HepG2 (cell line): ENCODE data around the gene LY6G5B. TPM values are rescaled to one million over a fixed set of nuclear protein-coding genes. Genes with fewer than 3 reads are reported as not detected.
A peak's percentile ranks its signal among the peaks of the same experiment; 100 is the strongest.

ENCODE experiments used
- ATAC-seq: fragments of 200-7000 bp; cut with Tn5 transposase; 3 replicates; pipeline ENCODE4 v1.9.1; 2020; ENCODE audit warnings: mild to moderate bottlenecking, moderate library complexity
- BruUV-seq: library from RNA; stranded (reverse); fragments of 400-500 nt; replicated peaks from 2 replicates; lab custom pipeline; 2021; lab: Mats Ljungman, UMichigan
- CTCF ChIA-PET: fragments of 300-600 bp; formaldehyde crosslinking; extraction: SDS; loops from one replicate; lab custom pipeline; 2021; ENCODE audit warnings: low total read pairs, inconsistent platforms, low intra/inter-chr PET ratio; lab: Yijun Ruan, JAX
- POLR2A ChIA-PET: fragments of 350-600 bp; sonication (Branson Sonifier 250); formaldehyde crosslinking; loops from one replicate; lab custom pipeline; 2020; ENCODE audit warnings: antibody characterized with exemption, inconsistent platforms; lab: Yijun Ruan, JAX
- DNase-seq: peaks from one replicate; pipeline ENCODE4 v3.0.0-alpha.2; 2015; ENCODE audit warnings: low spot score
- FAIRE-seq: peaks from 3 replicates; lab custom pipeline; 2011; peaks lifted over from hg19 to GRCh38; lab: Jason Lieb, UNC
- H2AFZ ChIP-seq: one replicate; pipeline ENCODE4 v1.6.1; 2011; ENCODE audit warnings: low read length, inconsistent platforms
- H3K27ac ChIP-seq: fragments of 300-600 bp; 3 replicates; pipeline ENCODE4 v1.8.0; 2011; ENCODE audit warnings: mixed run types, mild to moderate bottlenecking, mixed read lengths, low read length, inconsistent platforms; ENCODE audit not compliant: insufficient read depth; ENCODE audit errors: extremely low read length
- H3K27me3 ChIP-seq, 2 experiments: fragments of 200-600 bp in 1 of 2; 2 replicates in 1 of 2; 3 replicates in 1 of 2; pipeline versions ENCODE4 v1.6.0 to v1.8.0; 2011; ENCODE audit warnings: low read length in 2 of 2, mild to moderate bottlenecking in 2 of 2, moderate library complexity in 2 of 2, inconsistent platforms in 1 of 2; ENCODE audit not compliant: insufficient read depth in 2 of 2, control insufficient read depth in 1 of 2
- H3K36me3 ChIP-seq, 2 experiments: fragments of 200-600 bp in 1 of 2; replicated peaks in 1 of 2; 2 replicates in 1 of 2; 3 replicates in 1 of 2; pipeline versions ENCODE4 v1.5.1 to v1.8.0; 2011; ENCODE audit warnings: low read length in 2 of 2, inconsistent platforms in 1 of 2; ENCODE audit not compliant: insufficient read depth in 2 of 2, control insufficient read depth in 1 of 2
- H3K4me1 ChIP-seq: 2 replicates; pipeline ENCODE4 v1.5.1; 2012; ENCODE audit warnings: low read length, inconsistent platforms; ENCODE audit not compliant: insufficient read depth
- H3K4me2 ChIP-seq: 2 replicates; pipeline ENCODE4 v1.6.0; 2011; ENCODE audit warnings: low read depth, low read length, inconsistent platforms
- H3K4me3 ChIP-seq, 3 experiments: fragments of 200-600 bp in 1 of 3; sonication (generic), shearing (Covaris generic) in 1 of 3; replicated peaks in 1 of 3; 2 replicates each; pipeline ENCODE4 v1.5.1; 2011 to 2016; ENCODE audit warnings: low read length in 3 of 3, inconsistent platforms in 2 of 3, low read depth in 2 of 3, mild to moderate bottlenecking in 2 of 3, control low read depth in 1 of 3, mixed read lengths in 1 of 3; ENCODE audit not compliant: insufficient read depth in 1 of 3
- H3K79me2 ChIP-seq: one replicate; pipeline ENCODE4 v1.6.1; 2011; ENCODE audit warnings: low read length, inconsistent platforms; ENCODE audit not compliant: insufficient read depth
- H3K9ac ChIP-seq: 2 replicates; pipeline ENCODE4 v1.6.0; 2011; ENCODE audit warnings: mild to moderate bottlenecking, low read depth, low read length, inconsistent platforms; ENCODE audit not compliant: insufficient read depth
- H3K9me3 ChIP-seq: 2 replicates; pipeline ENCODE4 v1.5.1; 2012; ENCODE audit warnings: mild to moderate bottlenecking, low read length
- H4K20me1 ChIP-seq: 2 replicates; pipeline ENCODE4 v1.6.0; 2011; ENCODE audit warnings: inconsistent platforms, mild to moderate bottlenecking, low read length, moderate library complexity; ENCODE audit not compliant: insufficient read depth
- ARNT ChIP-seq: fragments of 450-650 bp; IDR thresholded peaks from 2 replicates; pipeline ENCODE4 v1.6.1; 2017
- CBX1 ChIP-seq: IDR thresholded peaks from one replicate; pipeline ENCODE4 v1.6.1; 2016; ENCODE audit warnings: antibody characterized with exemption, low read depth
- HNRNPL ChIP-seq: fragments of 200-400 bp; formaldehyde crosslinking; IDR thresholded peaks from 2 replicates; pipeline ENCODE4 v1.6.1; 2017; ENCODE audit warnings: mild to moderate bottlenecking, low read depth, low read length
- KLF16 ChIP-seq, 2 experiments: sonication (generic) in 1 of 2; formaldehyde crosslinking in 1 of 2; IDR thresholded peaks; 2 replicates each; pipeline versions ENCODE4 v1.6.1 to v1.8.0; 2016 to 2023; ENCODE audit warnings: missing genetic modification reagents in 2 of 2, missing compliant biosample characterization in 1 of 2
- MEIS2 ChIP-seq: sonication (generic); formaldehyde crosslinking; IDR thresholded peaks from 2 replicates; pipeline ENCODE4 v1.9.0; 2021; ENCODE audit warnings: mild to moderate bottlenecking, missing genetic modification reagents
- NFE2L1 ChIP-seq: sonication (generic); formaldehyde crosslinking; IDR thresholded peaks from 2 replicates; pipeline ENCODE4 v1.4.0; 2020; ENCODE audit warnings: missing genetic modification reagents, mild to moderate bottlenecking, borderline replicate concordance
- SAFB2 ChIP-seq: sonication (generic); formaldehyde crosslinking; IDR thresholded peaks from 2 replicates; pipeline ENCODE4 v1.5.1; 2020; ENCODE audit warnings: missing genetic modification reagents, low read depth, mild to moderate bottlenecking, borderline replicate concordance
- TAF15 ChIP-seq: fragments of 200-400 bp; formaldehyde crosslinking; IDR thresholded peaks from one replicate; pipeline ENCODE4 v1.6.1; 2018; ENCODE audit warnings: mild to moderate bottlenecking, low read depth, low read length; ENCODE audit not compliant: poor library complexity, severe bottlenecking
- TBX3 ChIP-seq: fragments of 450-650 bp; IDR thresholded peaks from 2 replicates; pipeline ENCODE4 v1.6.1; 2017; ENCODE audit warnings: antibody characterized with exemption, mild to moderate bottlenecking, inconsistent platforms, borderline replicate concordance
- TFDP2 ChIP-seq: sonication (generic); formaldehyde crosslinking; IDR thresholded peaks from 2 replicates; pipeline ENCODE4 v1.4.0; 2020; ENCODE audit warnings: missing genetic modification reagents
- ZBTB20 ChIP-seq: sonication (generic); formaldehyde crosslinking; IDR thresholded peaks from 2 replicates; pipeline ENCODE4 v1.8.1; 2023; ENCODE audit warnings: missing genetic modification reagents, low read depth, mild to moderate bottlenecking, borderline replicate concordance
- ZNF235 ChIP-seq: sonication (generic); formaldehyde crosslinking; IDR thresholded peaks from 2 replicates; pipeline ENCODE4 v1.8.1; 2023; ENCODE audit warnings: mild to moderate bottlenecking, missing genetic modification reagents, borderline replicate concordance
- ZNF329 ChIP-seq: sonication (generic); formaldehyde crosslinking; IDR thresholded peaks from 2 replicates; pipeline ENCODE4 v1.9.0; 2021; ENCODE audit warnings: low read depth, mild to moderate bottlenecking, missing genetic modification reagents
- ZNF337 ChIP-seq: sonication (generic); formaldehyde crosslinking; IDR thresholded peaks from 2 replicates; pipeline ENCODE4 v1.5.1; 2020; ENCODE audit warnings: missing genetic modification reagents, low read depth, mild to moderate bottlenecking, borderline replicate concordance
- ZNF609 ChIP-seq: sonication (generic); formaldehyde crosslinking; IDR thresholded peaks from 2 replicates; pipeline ENCODE4 v1.4.0; 2020; ENCODE audit warnings: mild to moderate bottlenecking, missing genetic modification reagents, borderline replicate concordance
- ZNF615 ChIP-seq: sonication (generic); formaldehyde crosslinking; IDR thresholded peaks from 2 replicates; pipeline ENCODE4 v1.5.0; 2020; ENCODE audit warnings: mild to moderate bottlenecking, missing genetic modification reagents, borderline replicate concordance
- ZNF780A ChIP-seq: sonication (generic); formaldehyde crosslinking; IDR thresholded peaks from 2 replicates; pipeline ENCODE4 v1.8.0; 2022; ENCODE audit warnings: mild to moderate bottlenecking, missing genetic modification reagents, moderate library complexity
- ZSCAN9 ChIP-seq: IDR thresholded peaks from 2 replicates; pipeline ENCODE4 v1.6.1; 2016; ENCODE audit warnings: borderline replicate concordance
- WGBS: methylation state at CpG from one replicate; pipeline ENCODE4 v1.1.6; 2017; ENCODE audit warnings: low lambda C conversion rate; 5-methylcytosine and 5-hydroxymethylcytosine counted together
- in situ Hi-C: cut with HindIII; loops from 2 replicates; pipeline ENCODE4 v1.10.0; 2017; ENCODE audit warnings: low pct_unique_long_range_greater_than_20kb; ENCODE audit not compliant: extremely low pct_ligation_motif_present
- intact Hi-C: fragments of 100-400 bp; cut with micrococcal nuclease; formaldehyde crosslinking; loops from one replicate; pipeline ENCODE4 v1.10.0; 2022; ENCODE audit not compliant: unreplicated experiment
- polyA plus RNA-seq, 8 experiments: library from polyadenylated mRNA; depleted of rRNA in 3 of 8; stranded (reverse) in 7 of 8; unstranded in 1 of 8; fragments of >200 nt; fragmentation: Illumina TruSeq in 4 of 8; extraction: Trizol in 4 of 8; gene quantifications; 2 replicates each; pipeline versions ENCODE4 v1.2.1 to v1.2.3, GENCODE V29; 2011 to 2016; ENCODE audit warnings: low read depth in 4 of 8, missing spikeins in 1 of 8, mixed read lengths in 1 of 8; ENCODE audit not compliant: insufficient read depth in 1 of 8
- total RNA-seq, 5 experiments: library from RNA; depleted of rRNA; stranded (reverse); fragments of >200 nt; fragmentation: Illumina TruSeq; extraction: Trizol; gene quantifications; 2 replicates each; pipeline ENCODE4 v1.2.3, GENCODE V29; 2016; ENCODE audit warnings: low read depth in 1 of 5

The LY6G5B gene
- total and polyA plus RNA-seq, 2 of the 13 experiments (the other 11 are each of a cell fraction or from before 2014, with no cell fraction given) = 7.8 to 15.7 TPM

- TF ChIP-seq ZNF329 (CRISPR knock-in tag) = no peak
- TF ChIP-seq ZNF337 (CRISPR knock-in tag) = no peak
- no peak for TF ChIP-seq ZBTB20 (CRISPR knock-in tag)
- peak; percentile 79; the same call in 1 of the 2 replicates for TF ChIP-seq HNRNPL
Observed at GRCh38 chr6:31643818-31644454, 25.8 kb upstream of the LY6G5B start (continued).

GRCh38 chr6:31645325-31645724, 24.5 kb upstream of the LY6G5B start:
- ATAC-seq = no peak
- Histone ChIP-seq H3K9me3 (no peaks in the 10 kb centered on the region), H2AFZ (no peak overlapping the region), H3K27ac (no peak overlapping the region), H3K4me3 (no peak overlapping the region), H3K9ac (no peak overlapping the region), H3K27me3 (no peaks in the 10 kb centered on the region), H4K20me1 (no peaks in the 10 kb centered on the region), H3K79me2 (peaks cover 23% of the 10 kb centered on the region), H3K36me3 (peaks cover 69 to 91% of the 10 kb centered on the region in 2 experiments), H3K4me1 (peaks cover 37% of the 10 kb centered on the region), H3K4me2 (no peak overlapping the region)
- no peak for FAIRE-seq
- ChIA-PET CTCF (no interaction called here), POLR2A (interaction anchor here (0.9 to 3.6 kb wide), 5 partner anchors 9 to 24 kb away, joined by 3 to 104 read pairs (median 30); partner anchors contain the start of genes APOM, BAG6, C6orf47 and CSNK2B)
- intact Hi-C loops = no loop called here
- no TSS peak for BruUV-seq
- WGBS = 97% methylated on average over 9 of the region's 9 CpGs
- DNase-seq = no peak
- in situ Hi-C loops = no loop called here
- TF ChIP-seq CBX1 (no peak), ARNT (no peak), TAF15 (no peak), ZNF609 (CRISPR knock-in tag) (no peak), ZNF780A (CRISPR knock-in tag) (no peak), ZNF235 (CRISPR knock-in tag) (no peak), MEIS2 (CRISPR knock-in tag) (no peak), SAFB2 (CRISPR knock-in tag) (no peak), ZSCAN9 (CRISPR knock-in tag) (no peak), TFDP2 (CRISPR knock-in tag) (no peak), TBX3 (no peak), KLF16 (CRISPR knock-in tag; IDR thresholded peaks at IDR 0.05) (no peak), NFE2L1 (CRISPR knock-in tag) (no peak), ZNF615 (CRISPR knock-in tag) (no peak)
